Measurements from ENCODE around the gene EHBP1.

Gene EHBP1

GRCh38 chr2:62895632-62896009 is 190.1 kb downstream of the EHBP1 start:
- no peak for DNase-seq

GRCh38 chr2:62897187-62897827 is 191.8 kb downstream of the EHBP1 start:
- DNase-seq: no peak

DNA sequence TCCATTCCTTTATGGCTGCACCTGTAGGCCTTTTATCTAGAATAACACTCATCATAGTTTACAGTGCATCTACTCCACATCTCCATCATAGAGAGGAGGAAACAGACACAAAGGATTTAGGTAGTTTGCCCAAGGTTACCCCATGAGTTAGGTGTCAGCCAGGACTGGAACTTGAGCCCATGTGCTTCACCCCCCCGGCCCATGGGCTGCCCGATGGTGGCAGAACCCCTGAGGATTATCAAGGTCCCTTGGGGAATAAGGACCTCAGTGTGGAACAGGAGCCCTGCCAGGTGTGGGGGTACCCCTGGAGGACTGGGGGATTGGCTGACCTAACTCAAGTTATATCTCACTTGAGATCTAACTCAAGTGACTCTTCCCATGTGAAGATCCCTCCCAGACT is 198.8 kb downstream of the EHBP1 start:
- no peak for DNase-seq

- DNase-seq: no peak
These were observed 202.6 kb downstream of the EHBP1 start for GRCh38 chr2:62908145-62908544.

DNA sequence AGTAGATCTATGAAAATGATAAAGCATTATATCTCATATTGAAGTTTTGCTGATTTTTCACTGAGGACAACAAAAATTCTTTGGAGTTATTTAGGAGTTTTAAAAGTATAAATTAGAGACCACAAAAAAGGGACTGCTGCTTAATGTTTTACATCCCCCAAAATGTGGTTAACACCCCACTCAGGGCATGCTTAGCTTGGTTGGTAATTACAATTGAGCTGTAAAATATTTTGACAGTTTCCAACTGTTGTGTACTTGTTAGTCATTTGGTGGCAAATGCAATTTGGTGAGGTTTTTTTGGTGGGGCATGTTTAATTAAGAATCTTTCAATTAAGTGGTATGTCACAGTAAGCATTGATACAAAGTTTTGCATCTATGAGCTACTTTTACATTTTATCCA is 207.8 kb downstream of the EHBP1 start:
- no peak for DNase-seq

GRCh38 chr2:62919041-62919440 is 213.5 kb downstream of the EHBP1 start:
- DNase-seq: no peak

DNA sequence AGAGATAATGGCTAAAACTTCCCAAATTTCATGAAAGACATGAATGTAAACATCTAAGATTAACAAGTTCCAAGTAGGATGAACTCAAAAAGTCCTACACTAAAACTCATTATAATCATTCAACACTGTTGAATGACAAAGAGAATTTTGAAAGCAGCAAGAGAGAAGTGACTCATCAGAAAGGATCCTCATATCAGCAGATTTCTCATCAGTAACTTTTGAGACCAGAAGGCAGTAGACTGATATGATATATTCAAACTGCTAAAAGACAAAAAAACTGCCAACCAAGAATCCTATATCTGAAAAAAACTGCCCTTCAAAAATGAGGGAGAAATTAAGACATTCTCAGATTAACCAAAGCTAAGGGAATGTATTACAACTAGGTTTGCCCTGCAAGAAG is 214.6 kb downstream of the EHBP1 start:
- no peak for DNase-seq

- no peak for DNase-seq
These were observed 217.7 kb downstream of the EHBP1 start for GRCh38 chr2:62923242-62923641.

- no peak for DNase-seq
These were observed 218.4 kb downstream of the EHBP1 start for GRCh38 chr2:62923881-62924280.

DNA sequence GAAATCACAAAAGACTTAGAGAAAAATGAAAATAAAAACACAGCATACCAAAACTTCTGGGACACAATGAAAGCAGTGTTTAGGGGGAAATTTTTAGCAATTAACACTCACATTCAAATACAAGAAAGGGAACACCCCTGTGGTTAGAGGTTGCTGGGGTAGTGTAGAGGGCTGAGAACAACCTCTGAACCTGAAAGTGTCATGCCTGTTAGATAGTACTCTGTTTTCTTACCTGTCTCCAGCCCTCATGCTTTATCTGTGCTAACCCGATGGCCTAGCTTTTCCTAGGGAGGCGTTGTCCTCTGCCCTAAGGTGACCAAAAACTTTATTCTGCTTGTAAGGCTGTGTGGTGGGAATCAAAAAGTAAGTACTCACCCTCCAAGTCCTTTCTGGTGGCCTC is 222.5 kb downstream of the EHBP1 start:
- DNase-seq: no peak

DNA sequence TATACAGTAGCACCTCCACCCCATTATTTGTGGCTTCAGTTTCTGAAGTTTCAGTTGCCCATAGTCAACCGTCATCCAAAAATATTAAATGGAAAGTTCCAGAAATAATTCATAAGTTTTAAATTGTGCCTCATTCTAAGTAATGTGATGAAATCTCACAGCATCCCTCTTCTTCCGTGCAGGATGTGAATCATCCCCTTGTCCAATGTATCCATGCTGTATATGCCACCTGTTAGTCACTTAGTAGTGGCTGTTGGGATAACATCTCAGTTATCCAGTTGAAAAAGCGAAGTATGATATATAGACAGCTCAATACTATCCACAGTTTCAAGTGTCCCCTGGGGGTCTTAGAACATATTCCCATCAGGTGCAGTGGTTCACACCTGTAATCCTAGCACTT is 226.0 kb downstream of the EHBP1 start:
- DNase-seq: no peak

DNA sequence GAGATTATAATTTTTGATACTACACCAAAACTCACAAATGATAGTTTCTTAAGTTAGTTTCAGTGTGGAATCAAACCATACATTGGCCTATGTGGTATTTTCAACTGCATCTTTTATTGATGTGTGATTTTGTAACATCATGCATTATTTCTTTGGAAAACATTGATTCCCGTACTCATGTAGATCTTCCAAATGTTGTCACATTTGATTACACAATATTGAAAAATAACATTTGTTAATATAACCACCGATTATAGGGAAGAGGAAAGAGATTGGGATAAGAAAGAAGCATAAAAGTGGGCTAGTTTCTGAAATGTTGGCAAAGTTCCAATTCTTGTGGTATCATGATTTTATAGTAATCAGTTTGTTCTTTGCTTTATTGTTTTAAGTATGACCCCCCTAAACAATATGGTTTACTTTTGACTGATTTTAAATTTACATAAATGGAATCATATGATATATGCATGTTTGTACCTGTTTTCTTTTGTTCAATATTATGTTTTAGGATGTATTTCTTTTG is 227.9 kb downstream of the EHBP1 start:
- no peak for DNase-seq

DNA sequence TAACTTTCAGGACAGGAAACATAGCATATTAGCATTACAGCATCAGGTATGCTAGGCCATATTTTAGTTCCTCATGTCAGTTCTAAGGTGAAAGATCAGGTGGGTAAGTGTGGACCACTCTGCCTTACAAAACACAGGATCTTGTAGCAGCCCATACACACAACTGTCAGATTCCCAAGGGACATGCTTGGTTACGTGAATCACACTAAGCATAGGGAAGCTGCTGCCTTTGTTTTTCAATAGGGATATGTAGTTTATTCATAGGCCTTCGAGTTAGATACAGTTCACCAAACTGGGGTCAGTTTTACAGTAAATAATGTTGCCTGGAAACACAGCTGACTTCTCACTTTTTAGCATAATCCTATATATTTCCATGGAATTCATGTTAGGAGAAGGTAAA is 229.0 kb downstream of the EHBP1 start:
- no peak for DNase-seq

- no peak for DNase-seq
These were observed 232.6 kb downstream of the EHBP1 start for GRCh38 chr2:62938126-62938525.

DNA sequence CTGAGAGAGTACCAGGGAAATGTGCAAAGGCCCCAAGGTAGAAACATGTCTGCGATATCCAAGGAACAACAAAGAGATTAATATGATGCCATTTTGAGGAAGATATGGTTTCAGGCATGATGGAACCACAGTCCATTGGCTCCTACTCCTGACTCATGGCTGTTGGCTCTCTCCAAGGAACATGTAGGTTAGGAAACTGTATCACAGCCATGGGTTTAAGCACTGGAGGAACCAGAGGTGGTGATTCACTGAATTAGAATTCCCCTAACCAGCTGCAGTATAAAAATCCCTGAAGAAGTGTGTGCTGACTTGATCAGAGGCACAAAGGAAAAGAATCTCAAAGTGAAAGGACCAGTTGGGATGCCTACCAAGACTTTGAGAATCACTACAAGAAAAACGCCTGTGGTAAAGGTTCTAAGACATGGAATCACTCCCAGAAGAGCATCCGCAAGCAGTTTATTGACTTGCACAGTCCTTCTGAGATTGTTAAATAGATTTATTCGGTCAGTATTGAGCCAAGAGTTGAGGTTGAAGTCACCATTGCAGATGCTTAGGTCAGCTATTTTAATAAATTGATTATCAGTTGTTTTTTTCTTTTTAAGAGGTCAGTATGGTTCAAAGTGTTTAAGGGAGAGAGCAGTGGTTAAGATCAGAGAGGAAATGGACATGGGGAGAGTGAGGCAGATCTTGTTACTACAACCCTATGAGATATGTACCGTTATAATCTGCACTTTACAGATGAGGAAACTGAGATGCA is 234.4 kb downstream of the EHBP1 start:
- no peak for DNase-seq

DNA sequence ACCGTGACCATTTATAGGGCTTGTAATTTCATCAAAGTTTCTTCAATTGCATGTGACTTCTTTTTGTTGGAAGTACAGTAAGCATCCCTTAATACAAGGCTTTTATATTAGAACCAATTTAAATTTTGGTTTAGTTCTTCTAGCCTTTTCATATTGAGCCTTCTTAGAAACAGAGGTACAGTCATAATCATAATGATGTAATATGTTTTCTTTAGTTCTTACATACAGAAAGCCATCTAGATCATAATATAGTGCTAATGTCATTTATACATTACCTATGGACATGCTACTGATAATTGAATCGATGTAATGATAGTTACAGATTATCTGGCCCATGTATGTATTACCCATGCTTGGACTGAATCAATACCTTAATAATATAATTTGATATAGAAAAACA is 235.2 kb downstream of the EHBP1 start:
- DNase-seq: no peak

DNA sequence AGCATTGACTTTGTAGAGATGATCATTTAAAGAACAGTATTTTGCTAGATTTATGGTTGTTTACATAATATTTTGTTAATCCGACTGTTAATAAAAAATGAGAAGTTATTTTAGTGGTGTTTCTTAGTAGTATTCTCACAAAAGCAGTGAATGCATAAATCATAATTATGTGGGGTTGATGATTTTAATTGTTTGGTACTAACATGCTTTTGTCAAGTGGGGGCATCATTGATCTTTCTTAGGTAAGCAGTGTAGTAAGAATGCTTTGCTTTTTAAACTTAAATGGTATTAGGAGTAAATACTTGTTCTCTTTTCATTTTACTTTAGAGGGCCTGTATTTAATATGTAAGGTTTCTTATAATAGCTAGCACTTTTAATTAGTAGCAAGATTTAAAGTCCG is 235.9 kb downstream of the EHBP1 start:
- DNase-seq: no peak

- DNase-seq: no peak
These were observed 238.8 kb downstream of the EHBP1 start for GRCh38 chr2:62944362-62944761.

- no peak for DNase-seq
These were observed 241.9 kb downstream of the EHBP1 start for GRCh38 chr2:62947403-62947802.

DNA sequence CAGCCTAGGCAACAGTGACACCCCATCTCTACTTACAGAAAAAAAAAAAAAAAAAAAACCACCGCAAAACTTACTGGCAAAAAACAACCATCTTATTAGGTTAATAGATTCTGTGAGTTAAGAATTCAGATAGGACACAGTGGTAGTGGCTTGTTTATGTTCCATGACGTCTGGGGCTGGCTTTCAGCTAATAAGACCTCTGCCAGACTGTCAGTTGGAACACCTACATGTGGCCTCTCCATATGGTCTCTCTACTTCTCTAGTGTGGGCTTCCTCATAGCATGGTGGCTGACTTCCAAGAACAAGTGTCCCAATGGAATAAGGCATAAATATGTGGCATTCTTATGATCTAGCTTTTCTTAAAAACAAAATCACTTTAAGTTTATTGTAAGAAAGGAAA is 251.1 kb downstream of the EHBP1 start:
- no peak for DNase-seq

GRCh38 chr2:62958206-62958605 is 252.7 kb downstream of the EHBP1 start:
- DNase-seq: no peak

- DNase-seq: no peak
These were observed 258.5 kb downstream of the EHBP1 start for GRCh38 chr2:62964050-62964449.

DNA sequence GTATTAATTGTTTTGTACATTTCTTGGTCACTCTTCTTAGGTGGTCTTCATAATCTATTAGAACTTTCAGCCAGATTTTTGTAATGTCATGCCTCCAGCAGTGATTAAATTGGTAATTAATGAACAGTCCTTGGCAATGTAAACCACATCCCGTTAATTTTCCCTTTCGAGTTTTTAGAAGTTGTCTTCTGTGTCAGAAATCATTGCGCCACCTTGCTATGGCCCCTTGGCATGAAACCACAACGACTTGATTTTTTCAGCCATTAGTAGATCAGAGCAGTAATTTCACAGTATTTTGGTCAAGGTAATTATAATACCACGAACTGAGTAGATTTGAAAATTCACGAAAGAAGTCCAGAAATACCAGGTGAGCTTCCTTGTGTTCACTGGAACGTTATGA is 259.2 kb downstream of the EHBP1 start:
- no peak for DNase-seq

DNA sequence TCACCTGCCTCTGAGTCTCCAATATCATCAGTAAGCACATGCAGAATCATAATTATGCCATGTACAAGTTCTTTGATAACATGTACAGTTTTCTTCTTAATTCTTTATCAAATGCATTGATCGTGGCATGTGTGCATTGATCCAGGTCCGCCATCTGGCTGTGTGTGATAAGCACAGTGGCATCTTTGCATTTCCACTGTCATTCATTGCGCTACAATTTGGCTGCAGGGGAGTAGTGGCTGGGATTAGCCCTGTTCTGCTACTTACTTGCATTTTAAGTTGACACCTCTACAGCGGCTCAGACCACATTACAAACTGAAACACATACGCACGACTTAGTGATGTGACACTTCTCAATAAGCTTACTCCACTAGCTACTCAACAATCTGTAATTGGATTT is 261.5 kb downstream of the EHBP1 start:
- no peak for DNase-seq

GRCh38 chr2:62968168-62968567 is 262.7 kb downstream of the EHBP1 start:
- DNase-seq: no peak

Measured in activated CD4-positive, alpha-beta T cell treated with anti-CD3 and anti-CD28 coated beads for 48 hours (primary cell).